NCI-H2081 treated with DMSO at 0.1 percent for 48 hours (cell line): ENCODE results near the gene GAMT.

Experiments used
- DNase-seq: peaks from one replicate; lab custom pipeline; 2025; lab: John Stamatoyannopoulos, UW

Gene GAMT

GRCh38 chr19:1384085-1384462, 17.3 kb downstream of the GAMT start:
- no peak for DNase-seq

GRCh38 chr19:1383312-1384084, 17.8 kb downstream of the GAMT start, which contains the start of gene NDUFS7:
Gene NDUFS7 (plus strand): TSS chr19:1383907. CDS start chr19:1383927, 20 bp downstream.
- peak; percentile 25 for DNase-seq

- DNase-seq: no peak
Observed at GRCh38 chr19:1383017-1383311, 18.4 kb downstream of the GAMT start.

- DNase-seq: no peak
Observed at GRCh38 chr19:1382250-1382649, 19.1 kb downstream of the GAMT start.

GRCh38 chr19:1379961-1380489, 21.3 kb downstream of the GAMT start:
- DNase-seq: no peak

- no peak for DNase-seq
Observed at GRCh38 chr19:1379126-1379905, 22.0 kb downstream of the GAMT start.

GRCh38 chr19:1377965-1378785, 23.2 kb downstream of the GAMT start:
- DNase-seq: no peak

GRCh38 chr19:1377176-1377964, 24.0 kb downstream of the GAMT start:
- DNase-seq: no peak

GRCh38 chr19:1376415-1376805, 24.9 kb downstream of the GAMT start:
- no peak for DNase-seq

GRCh38 chr19:1374250-1374577, 27.1 kb downstream of the GAMT start:
- DNase-seq: no peak

- DNase-seq: no peak
Observed at GRCh38 chr19:1373534-1374249, 27.6 kb downstream of the GAMT start.

GRCh38 chr19:1373042-1373533, 28.3 kb downstream of the GAMT start:
- no peak for DNase-seq

GRCh38 chr19:1370579-1371361, 30.6 kb downstream of the GAMT start:
- no peak for DNase-seq

- no peak for DNase-seq
Observed at GRCh38 chr19:1369214-1369805, 32.0 kb downstream of the GAMT start.

- no peak for DNase-seq
Observed at GRCh38 chr19:1366899-1367870, 34.2 kb downstream of the GAMT start.

GRCh38 chr19:1366296-1366695, 35.0 kb downstream of the GAMT start:
- DNase-seq: no peak

GRCh38 chr19:1365319-1366269, 35.7 kb downstream of the GAMT start:
- DNase-seq: no peak
